Loucy (cell line): ENCODE data around the gene RND2.

Experiments used
- EZH2phosphoT487 ChIP-seq: fragments of 200-600 bp; IDR thresholded peaks from 2 replicates; pipeline ENCODE4 v1.6.1; 2018; ENCODE audit warnings: antibody characterized with exemption, mild to moderate bottlenecking, moderate library complexity, borderline replicate concordance
- TF ChIP-seq, protein P1 (sequence below): fragments of 200-600 bp; sonication (generic); conservative IDR thresholded peaks from 2 replicates; pipeline ENCODE4 v1.5.1; 2014; ENCODE audit warnings: mild to moderate bottlenecking, antibody characterized with exemption, low read length

DNA sequence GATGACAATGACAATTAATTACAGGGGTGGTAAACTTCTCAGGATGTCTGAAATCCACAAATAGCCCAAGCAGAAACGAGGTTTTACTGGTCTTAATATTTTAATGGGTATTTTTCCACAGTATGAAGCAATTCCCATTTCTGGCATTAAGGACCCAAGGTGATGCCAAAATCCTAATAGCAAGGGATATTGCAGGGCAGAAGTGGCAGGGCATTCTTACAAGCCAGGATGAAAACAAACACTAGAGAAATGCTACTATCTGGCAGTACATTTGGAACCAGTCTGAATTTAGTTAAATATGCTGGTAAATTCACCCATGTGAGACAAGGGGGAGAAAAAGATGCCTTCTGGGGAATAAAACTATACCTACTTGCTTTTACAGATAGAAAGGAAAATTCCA lies 45.2 kb downstream of the RND2 start:
- TF ChIP-seq, protein P1, sequence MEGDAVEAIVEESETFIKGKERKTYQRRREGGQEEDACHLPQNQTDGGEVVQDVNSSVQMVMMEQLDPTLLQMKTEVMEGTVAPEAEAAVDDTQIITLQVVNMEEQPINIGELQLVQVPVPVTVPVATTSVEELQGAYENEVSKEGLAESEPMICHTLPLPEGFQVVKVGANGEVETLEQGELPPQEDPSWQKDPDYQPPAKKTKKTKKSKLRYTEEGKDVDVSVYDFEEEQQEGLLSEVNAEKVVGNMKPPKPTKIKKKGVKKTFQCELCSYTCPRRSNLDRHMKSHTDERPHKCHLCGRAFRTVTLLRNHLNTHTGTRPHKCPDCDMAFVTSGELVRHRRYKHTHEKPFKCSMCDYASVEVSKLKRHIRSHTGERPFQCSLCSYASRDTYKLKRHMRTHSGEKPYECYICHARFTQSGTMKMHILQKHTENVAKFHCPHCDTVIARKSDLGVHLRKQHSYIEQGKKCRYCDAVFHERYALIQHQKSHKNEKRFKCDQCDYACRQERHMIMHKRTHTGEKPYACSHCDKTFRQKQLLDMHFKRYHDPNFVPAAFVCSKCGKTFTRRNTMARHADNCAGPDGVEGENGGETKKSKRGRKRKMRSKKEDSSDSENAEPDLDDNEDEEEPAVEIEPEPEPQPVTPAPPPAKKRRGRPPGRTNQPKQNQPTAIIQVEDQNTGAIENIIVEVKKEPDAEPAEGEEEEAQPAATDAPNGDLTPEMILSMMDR, result no peak
- TF ChIP-seq EZH2phosphoT487, result no peak
